OCI-LY7 (cell line): ENCODE measurements around the gene TSR3. TPM values are rescaled to one million over a fixed set of nuclear protein-coding genes. Genes with fewer than 3 reads are reported as not detected.

Source experiments
- BruUV-seq: library from RNA; stranded (reverse); fragments of 400-500 nt; replicated peaks from 2 replicates; lab custom pipeline; 2021; lab: Mats Ljungman, UMichigan
- CTCF ChIA-PET: fragments of 300-600 bp; sonication (Branson Sonifier 250); formaldehyde crosslinking; loops from one replicate; lab custom pipeline; 2022; ENCODE audit warnings: antibody characterized with exemption; ENCODE audit not compliant: unreplicated experiment; lab: Charles Lee
- POLR2A ChIA-PET: fragments of 300-600 bp; sonication (Branson Sonifier 250); formaldehyde crosslinking; loops from one replicate; lab custom pipeline; 2022; ENCODE audit warnings: antibody characterized with exemption; lab: Charles Lee
- DNase-seq: peaks from one replicate; pipeline ENCODE4 v3.0.0-alpha.2; 2015; ENCODE audit warnings: low spot score
- H2AFZ ChIP-seq: fragments of 200-600 bp; sonication (generic), shearing (Covaris generic); 2 replicates; pipeline ENCODE4 v1.6.1; 2014; ENCODE audit warnings: mild to moderate bottlenecking, antibody characterized with exemption, low read length, moderate library complexity
- H3K27ac ChIP-seq: fragments of 200-600 bp; sonication (generic); 2 replicates; pipeline ENCODE4 v1.5.1; 2014; ENCODE audit warnings: mixed run types, low read depth, mild to moderate bottlenecking, moderate library complexity, low read length, inconsistent platforms; ENCODE audit not compliant: poor library complexity, severe bottlenecking
- H3K36me3 ChIP-seq: fragments of 200-600 bp; sonication (generic); 2 replicates; pipeline ENCODE4 v1.6.1; 2014; ENCODE audit warnings: mild to moderate bottlenecking, antibody characterized with exemption, low read length, moderate library complexity, mixed read lengths; ENCODE audit not compliant: insufficient read depth
- H3K4me1 ChIP-seq: fragments of 200-600 bp; sonication (generic); 2 replicates; pipeline ENCODE4 v1.5.1; 2014; ENCODE audit warnings: mild to moderate bottlenecking, low read length; ENCODE audit not compliant: insufficient read depth, poor library complexity, severe bottlenecking
- H3K4me2 ChIP-seq: fragments of 200-600 bp; sonication (generic); 2 replicates; pipeline ENCODE4 v1.6.1; 2014; ENCODE audit warnings: mild to moderate bottlenecking, low read length
- H3K4me3 ChIP-seq: fragments of 200-600 bp; sonication (generic); 2 replicates; pipeline ENCODE4 v1.5.1; 2014; ENCODE audit warnings: mild to moderate bottlenecking, low read depth, low read length; ENCODE audit not compliant: poor library complexity, severe bottlenecking
- H3K79me2 ChIP-seq: fragments of 200-600 bp; sonication (generic); 2 replicates; pipeline ENCODE4 v1.6.1; 2016; ENCODE audit warnings: low read depth, mild to moderate bottlenecking, low read length, moderate library complexity, mixed read lengths; ENCODE audit not compliant: insufficient read depth
- H3K9me2 ChIP-seq: fragments of 200-600 bp; sonication (generic); 2 replicates; pipeline ENCODE4 v1.6.1; 2016; ENCODE audit warnings: mild to moderate bottlenecking, low read length, mixed read lengths; ENCODE audit not compliant: insufficient read depth
- H3K9me3 ChIP-seq: fragments of 200-600 bp; sonication (generic); 2 replicates; pipeline ENCODE4 v1.6.1; 2014; ENCODE audit warnings: mild to moderate bottlenecking, mixed run types, low read length, mixed read lengths
- H4K20me1 ChIP-seq: fragments of 200-600 bp; sonication (generic); 2 replicates; pipeline ENCODE4 v1.6.1; 2014; ENCODE audit warnings: mild to moderate bottlenecking, antibody characterized with exemption, low read length, moderate library complexity, mixed read lengths; ENCODE audit not compliant: insufficient read depth
- EZH2phosphoT487 ChIP-seq: fragments of 200-600 bp; sonication (generic); IDR thresholded peaks from 2 replicates; pipeline ENCODE4 v1.6.1; 2018; ENCODE audit warnings: low read depth, borderline replicate concordance, mild to moderate bottlenecking, mixed run types, antibody characterized with exemption, low read length, moderate library complexity, mixed read lengths
- intact Hi-C: fragments of 100-400 bp; cut with micrococcal nuclease; formaldehyde crosslinking; loops from one replicate; pipeline ENCODE4 v1.10.0; 2022; ENCODE audit not compliant: unreplicated experiment
- total RNA-seq, 2 experiments: library from RNA; depleted of rRNA in 1 of 2; stranded (reverse); fragments of >200 nt in 1 of 2; shearing (Covaris generic) in 1 of 2; gene quantifications; 2 replicates each; pipeline ENCODE4 v1.2.3, GENCODE V29; 2014 to 2022
- TF ChIP-seq, protein P1 (sequence below): fragments of 200-600 bp; sonication (generic); conservative IDR thresholded peaks from 2 replicates; pipeline ENCODE4 v1.5.1; 2014; ENCODE audit warnings: mild to moderate bottlenecking, antibody characterized with exemption, low read length, moderate library complexity, mixed read lengths

Gene TSR3
- total RNA-seq, 2 experiments from 2014 or later, result 47.2 to 75.8 TPM

GRCh38 chr16:1323296-1324239 is 28.1 kb downstream of the TSR3 start:
- TF ChIP-seq, protein P1, sequence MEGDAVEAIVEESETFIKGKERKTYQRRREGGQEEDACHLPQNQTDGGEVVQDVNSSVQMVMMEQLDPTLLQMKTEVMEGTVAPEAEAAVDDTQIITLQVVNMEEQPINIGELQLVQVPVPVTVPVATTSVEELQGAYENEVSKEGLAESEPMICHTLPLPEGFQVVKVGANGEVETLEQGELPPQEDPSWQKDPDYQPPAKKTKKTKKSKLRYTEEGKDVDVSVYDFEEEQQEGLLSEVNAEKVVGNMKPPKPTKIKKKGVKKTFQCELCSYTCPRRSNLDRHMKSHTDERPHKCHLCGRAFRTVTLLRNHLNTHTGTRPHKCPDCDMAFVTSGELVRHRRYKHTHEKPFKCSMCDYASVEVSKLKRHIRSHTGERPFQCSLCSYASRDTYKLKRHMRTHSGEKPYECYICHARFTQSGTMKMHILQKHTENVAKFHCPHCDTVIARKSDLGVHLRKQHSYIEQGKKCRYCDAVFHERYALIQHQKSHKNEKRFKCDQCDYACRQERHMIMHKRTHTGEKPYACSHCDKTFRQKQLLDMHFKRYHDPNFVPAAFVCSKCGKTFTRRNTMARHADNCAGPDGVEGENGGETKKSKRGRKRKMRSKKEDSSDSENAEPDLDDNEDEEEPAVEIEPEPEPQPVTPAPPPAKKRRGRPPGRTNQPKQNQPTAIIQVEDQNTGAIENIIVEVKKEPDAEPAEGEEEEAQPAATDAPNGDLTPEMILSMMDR, result no peak
- TF ChIP-seq EZH2phosphoT487, result no peak
- Histone ChIP-seq H3K79me2 (no peaks in the 10 kb centered on the region), H4K20me1 (no peaks in the 10 kb centered on the region), H3K4me2 (no peak overlapping the region), H3K36me3 (peaks cover 74% of the 10 kb centered on the region), H3K4me1 (no peaks in the 10 kb centered on the region), H3K27ac (no peak overlapping the region), H3K4me3 (no peak overlapping the region), H3K9me3 (no peaks in the 10 kb centered on the region), H2AFZ (no peak overlapping the region), H3K9me2 (no peaks in the 10 kb centered on the region)
- DNase-seq, result no peak
- POLR2A ChIA-PET, result no interaction called here
- intact Hi-C loops, result no loop called here
- CTCF ChIA-PET, result no interaction called here
- BruUV-seq, result no TSS peak

DNA sequence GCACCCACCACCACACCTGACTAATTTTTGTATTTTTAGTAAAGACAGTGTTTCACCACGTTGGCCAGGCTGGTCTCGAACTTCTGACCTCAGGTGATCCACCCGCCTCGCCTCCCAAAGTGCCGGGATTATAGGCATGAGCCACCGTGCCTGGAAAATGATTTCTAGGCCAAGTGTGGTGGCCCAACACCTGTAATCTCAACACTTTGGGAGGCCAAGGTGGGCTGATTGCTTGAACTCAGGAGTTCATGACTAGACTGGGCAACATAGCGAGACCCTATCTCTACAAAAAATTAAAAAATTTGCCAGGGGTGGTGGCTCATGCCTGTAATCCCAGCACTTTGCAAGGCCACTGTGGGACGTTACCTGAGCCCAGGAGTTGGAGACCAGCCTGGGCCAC is 29.3 kb downstream of the TSR3 start:
- intact Hi-C loops, result no loop called here
- POLR2A ChIA-PET, result interaction anchor here (0.6 kb wide), 1 partner anchor 17 kb away, joined by 5 read pairs; no protein-coding TSS in a partner anchor
- Histone ChIP-seq H4K20me1 (no peaks in the 10 kb centered on the region), H3K9me2 (no peaks in the 10 kb centered on the region), H3K79me2 (no peaks in the 10 kb centered on the region), H2AFZ (no peak overlapping the region), H3K4me2 (no peak overlapping the region), H3K9me3 (no peaks in the 10 kb centered on the region), H3K27ac (no peak overlapping the region), H3K4me1 (no peaks in the 10 kb centered on the region), H3K36me3 (peaks cover 85% of the 10 kb centered on the region), H3K4me3 (no peak overlapping the region)
- CTCF ChIA-PET, result no interaction called here
- DNase-seq, result no peak
- TF ChIP-seq, protein P1, result no peak
- no peak for TF ChIP-seq EZH2phosphoT487
- no TSS peak for BruUV-seq
